Measurements from ENCODE around the gene DENND1C.

- TF ChIP-seq POLR2A (IDR thresholded peaks at IDR 0.05) (no peak), CTCF (IDR thresholded peaks at IDR 0.05 in 4 of 5, conservative IDR thresholded peaks at IDR 0.05 in 1 of 5) (no peak)
These were observed 63.0 kb downstream of the DENND1C start for GRCh38 chr19:6418562-6418932.

Measured in gastrocnemius medialis (tissue), 4 donors.